Brain microvascular endothelial cell (primary cell): Measurements from ENCODE around the gene CT45A9.
"Not testable (repeated sequence)": the region's sequence is repeated elsewhere in the genome, so short reads cannot be mapped to it uniquely, and the experiment has no call there.

Experiments
- DNase-seq: peaks from one replicate; pipeline ENCODE4 v3.0.0-alpha.2; 2020
- H3K27ac ChIP-seq: fragments of 250-450 bp; sonication (Bioruptor Pico); 2 replicates; pipeline ENCODE4 v1.5.1; 2020; ENCODE audit warnings: mild to moderate bottlenecking, moderate library complexity
- H3K27me3 ChIP-seq: fragments of 250-450 bp; sonication (Bioruptor Pico); replicated peaks from 2 replicates; pipeline ENCODE4 v1.5.1; 2020; ENCODE audit warnings: mild to moderate bottlenecking
- H3K36me3 ChIP-seq: fragments of 250-450 bp; sonication (Bioruptor Pico); replicated peaks from 2 replicates; pipeline ENCODE4 v1.5.1; 2020; ENCODE audit warnings: mild to moderate bottlenecking
- H3K4me3 ChIP-seq: 2 replicates; pipeline ENCODE4 v1.5.1; 2011; ENCODE audit warnings: low read depth, mild to moderate bottlenecking, control low read depth, low read length, moderate library complexity
- in situ Hi-C: cut with HindIII; loops from 2 replicates; pipeline ENCODE4 v1.10.0; 2017; ENCODE audit warnings: low sequenced_read_pairs, low pct_ligation_motif_present
- TF ChIP-seq, protein P1 (sequence below): IDR thresholded peaks from 2 replicates; pipeline ENCODE4 v1.5.1; 2011; ENCODE audit warnings: low read depth, mild to moderate bottlenecking, moderate library complexity, low read length, control low read depth, inconsistent platforms; ENCODE audit errors: missing control alignments

The CT45A9 gene, protein sequence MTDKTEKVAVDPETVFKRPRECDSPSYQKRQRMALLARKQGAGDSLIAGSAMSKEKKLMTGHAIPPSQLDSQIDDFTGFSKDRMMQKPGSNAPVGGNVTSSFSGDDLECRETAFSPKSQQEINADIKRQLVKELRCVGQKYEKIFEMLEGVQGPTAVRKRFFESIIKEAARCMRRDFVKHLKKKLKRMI

GRCh38 chrX:135871712-135872111 lies at the start of gene CT45A9:
Gene CT45A9, minus strand, starts transcription at chrX:135871812. Its CDS starts 3,751 bp downstream, at chrX:135868061.
- H3K36me3 ChIP-seq, DNase-seq, H3K27me3 ChIP-seq, H3K27ac ChIP-seq, H3K4me3 ChIP-seq, in situ Hi-C loops: not testable (repeated sequence)

DNA sequence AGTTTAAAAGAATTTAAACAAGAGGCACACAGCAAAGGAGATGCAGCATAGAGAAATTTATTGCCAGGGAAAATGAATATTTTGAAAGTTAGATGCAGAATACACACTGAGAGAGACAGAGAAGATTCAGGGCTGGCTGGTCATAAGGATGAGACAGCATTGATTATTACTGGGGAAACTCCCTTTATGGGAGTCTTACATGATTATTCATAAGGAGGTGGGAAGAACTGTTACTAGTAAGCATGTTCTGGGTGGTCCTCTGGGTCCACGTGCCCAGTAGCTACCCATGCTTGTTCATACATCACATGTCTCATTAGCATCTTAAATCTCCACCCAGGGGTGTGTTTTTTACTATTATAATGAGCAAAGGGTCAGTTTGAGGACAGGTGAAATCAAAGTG lies 48.9 kb upstream of the CT45A9 start:
- H3K27me3 ChIP-seq, H3K27ac ChIP-seq, H3K4me3 ChIP-seq, H3K36me3 ChIP-seq, DNase-seq, in situ Hi-C loops: not testable (repeated sequence)

GRCh38 chrX:135914404-135914803 lies 42.8 kb upstream of the CT45A9 start:
- Histone ChIP-seq H3K4me3 (no peak overlapping the region), H3K27ac (no peak overlapping the region), H3K27me3 (no peaks in the 10 kb centered on the region), H3K36me3 (no peaks in the 10 kb centered on the region)
- in situ Hi-C loops, result no loop called here
- TF ChIP-seq, protein P1, sequence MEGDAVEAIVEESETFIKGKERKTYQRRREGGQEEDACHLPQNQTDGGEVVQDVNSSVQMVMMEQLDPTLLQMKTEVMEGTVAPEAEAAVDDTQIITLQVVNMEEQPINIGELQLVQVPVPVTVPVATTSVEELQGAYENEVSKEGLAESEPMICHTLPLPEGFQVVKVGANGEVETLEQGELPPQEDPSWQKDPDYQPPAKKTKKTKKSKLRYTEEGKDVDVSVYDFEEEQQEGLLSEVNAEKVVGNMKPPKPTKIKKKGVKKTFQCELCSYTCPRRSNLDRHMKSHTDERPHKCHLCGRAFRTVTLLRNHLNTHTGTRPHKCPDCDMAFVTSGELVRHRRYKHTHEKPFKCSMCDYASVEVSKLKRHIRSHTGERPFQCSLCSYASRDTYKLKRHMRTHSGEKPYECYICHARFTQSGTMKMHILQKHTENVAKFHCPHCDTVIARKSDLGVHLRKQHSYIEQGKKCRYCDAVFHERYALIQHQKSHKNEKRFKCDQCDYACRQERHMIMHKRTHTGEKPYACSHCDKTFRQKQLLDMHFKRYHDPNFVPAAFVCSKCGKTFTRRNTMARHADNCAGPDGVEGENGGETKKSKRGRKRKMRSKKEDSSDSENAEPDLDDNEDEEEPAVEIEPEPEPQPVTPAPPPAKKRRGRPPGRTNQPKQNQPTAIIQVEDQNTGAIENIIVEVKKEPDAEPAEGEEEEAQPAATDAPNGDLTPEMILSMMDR, result no peak
- DNase-seq, result no peak

GRCh38 chrX:135910251-135910650 lies 38.6 kb upstream of the CT45A9 start:
- in situ Hi-C loops, result no loop called here
- Histone ChIP-seq H3K4me3 (no peak overlapping the region), H3K36me3 (no peaks in the 10 kb centered on the region), H3K27ac (no peak overlapping the region), H3K27me3 (no peaks in the 10 kb centered on the region)
- no peak for DNase-seq
- TF ChIP-seq, protein P1, result no peak

GRCh38 chrX:135893294-135893817 lies 21.7 kb upstream of the CT45A9 start, which contains the start of the genes CT45A10 and SAGE1:
Gene CT45A10, minus strand, starts transcription at chrX:135893444. Its CDS starts 8,100 bp downstream, at chrX:135885344.
Gene SAGE1, plus strand, starts transcription at chrX:135893716. Its CDS starts 2,527 bp downstream, at chrX:135896243.
- DNase-seq, result no peak
- in situ Hi-C loops, result no loop called here
- no peak within 1 kb of the TSS for H3K4me3 ChIP-seq
- no peaks in the 10 kb centered on the region for H3K27me3 ChIP-seq
- TF ChIP-seq, protein P1, result no peak
- H3K36me3 ChIP-seq, result no peaks in the 10 kb centered on the region
- no peak within 1 kb of the TSS for H3K27ac ChIP-seq

- in situ Hi-C loops, result no loop called here
- no peak overlapping the region for H3K4me3 ChIP-seq
- no peaks in the 10 kb centered on the region for H3K36me3 ChIP-seq
- H3K27ac ChIP-seq, result no peak overlapping the region
- TF ChIP-seq, protein P1, result no peak
- no peaks in the 10 kb centered on the region for H3K27me3 ChIP-seq
- DNase-seq, result no peak
Measured at GRCh38 chrX:135892781-135893180, 21.2 kb upstream of the CT45A9 start.
